HG03439 (cell line): ENCODE measurements around the gene ZFAND6.
A peak's percentile ranks its signal among the peaks of the same experiment; 100 is the strongest.

Experiments
- ATAC-seq: cut with Tn5 transposase; IDR thresholded peaks from one replicate; pipeline ENCODE4 v1.9.1; 2021; ENCODE audit warnings: mild to moderate bottlenecking, moderate library complexity; ENCODE audit not compliant: unreplicated experiment

The ZFAND6 gene

GRCh38 chr15:80163897-80164296, 104.4 kb downstream of the ZFAND6 start:
- no peak for ATAC-seq

DNA sequence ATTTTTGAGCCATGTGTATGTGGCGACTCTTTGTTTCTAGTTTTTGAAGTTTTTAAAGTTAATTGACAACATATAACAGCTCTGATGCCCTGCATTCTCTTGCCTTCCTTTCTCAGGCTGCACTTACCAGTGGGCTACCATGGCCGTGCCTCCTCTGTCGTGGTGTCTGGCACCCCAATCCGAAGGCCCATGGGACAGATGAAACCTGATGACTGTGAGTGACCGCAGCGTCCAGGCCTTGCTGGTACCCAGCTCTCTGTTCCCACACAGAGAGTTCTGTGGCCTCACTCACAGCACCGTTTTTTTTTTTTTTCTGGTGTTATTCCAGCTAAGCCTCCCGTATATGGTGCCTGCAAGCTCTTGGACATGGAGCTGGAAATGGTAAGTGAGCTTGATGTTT, 108.5 kb downstream of the ZFAND6 start:
- no peak for ATAC-seq

GRCh38 chr15:80168421-80168820, 108.9 kb downstream of the ZFAND6 start:
- no peak for ATAC-seq

DNA sequence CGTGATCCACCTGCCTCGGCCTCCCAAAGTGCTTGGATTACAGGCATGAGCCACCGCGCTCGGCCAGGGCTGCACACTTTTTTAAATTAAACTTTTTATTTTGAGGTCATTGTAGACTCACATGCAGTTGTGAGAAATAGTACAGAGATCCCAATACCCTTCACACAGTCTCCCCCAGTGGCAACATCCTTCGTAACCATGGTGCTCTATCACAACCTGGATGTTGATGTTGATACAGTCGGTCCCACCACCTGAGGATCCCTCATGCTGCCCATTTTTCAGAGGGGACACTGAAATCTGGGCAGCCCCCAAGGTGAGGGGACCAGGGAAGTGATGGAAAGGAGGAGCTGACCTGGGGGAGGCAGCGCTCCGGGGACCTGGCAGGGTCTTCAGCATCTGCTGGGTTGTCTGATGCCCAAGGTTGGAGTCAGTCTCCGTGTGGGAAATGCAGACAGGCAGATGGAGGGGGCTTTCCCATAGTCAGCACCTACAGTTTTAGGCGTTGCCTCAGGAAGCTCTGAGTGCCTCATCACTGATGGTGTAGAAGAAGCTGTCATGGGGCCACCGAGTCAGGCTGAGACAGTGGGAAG, 110.4 kb downstream of the ZFAND6 start:
- no peak for ATAC-seq

DNA sequence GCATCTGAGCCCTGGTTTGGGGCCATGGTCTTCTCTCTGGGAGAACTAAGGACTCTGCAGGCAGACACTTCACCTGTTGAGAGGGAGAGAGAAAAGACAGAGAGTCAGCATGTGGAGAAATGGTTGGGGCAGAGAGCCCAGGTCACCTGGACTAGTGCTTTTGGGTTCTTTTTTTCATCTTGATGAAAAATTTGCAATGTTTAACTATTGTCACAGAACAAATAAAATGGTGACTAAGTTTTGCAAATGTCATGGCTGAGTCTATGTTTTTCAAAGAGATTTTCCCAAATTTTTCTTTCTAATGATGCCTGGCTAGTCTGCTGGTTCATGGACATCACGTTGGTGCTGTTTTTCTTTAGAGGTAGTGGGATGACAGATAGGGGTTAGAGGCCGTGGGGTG, 111.1 kb downstream of the ZFAND6 start:
- no peak for ATAC-seq

- ATAC-seq = no peak
Measured at GRCh38 chr15:80171787-80172186, 112.3 kb downstream of the ZFAND6 start.

DNA sequence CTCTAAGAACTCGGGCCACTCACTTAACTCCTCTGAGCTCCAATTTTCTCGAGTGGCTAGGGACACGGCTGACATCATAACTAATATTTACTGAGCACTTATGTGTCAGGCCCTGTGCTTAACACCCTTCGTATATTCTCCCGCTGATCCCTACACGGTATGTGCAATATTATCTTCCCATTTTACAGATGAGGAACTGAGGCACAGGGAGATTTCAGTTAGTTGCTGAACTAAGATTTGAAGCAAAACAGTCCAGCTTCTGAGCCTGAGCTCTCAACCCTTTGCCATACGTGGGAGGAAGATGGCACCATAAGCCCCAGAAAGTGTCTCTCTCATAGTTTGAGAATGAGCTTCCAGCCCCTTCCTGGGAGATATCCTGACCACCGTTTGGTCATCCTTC, 112.9 kb downstream of the ZFAND6 start:
- ATAC-seq = no peak

- peak; percentile 69 for ATAC-seq
Measured at GRCh38 chr15:80173022-80173759, 113.7 kb downstream of the ZFAND6 start.

DNA sequence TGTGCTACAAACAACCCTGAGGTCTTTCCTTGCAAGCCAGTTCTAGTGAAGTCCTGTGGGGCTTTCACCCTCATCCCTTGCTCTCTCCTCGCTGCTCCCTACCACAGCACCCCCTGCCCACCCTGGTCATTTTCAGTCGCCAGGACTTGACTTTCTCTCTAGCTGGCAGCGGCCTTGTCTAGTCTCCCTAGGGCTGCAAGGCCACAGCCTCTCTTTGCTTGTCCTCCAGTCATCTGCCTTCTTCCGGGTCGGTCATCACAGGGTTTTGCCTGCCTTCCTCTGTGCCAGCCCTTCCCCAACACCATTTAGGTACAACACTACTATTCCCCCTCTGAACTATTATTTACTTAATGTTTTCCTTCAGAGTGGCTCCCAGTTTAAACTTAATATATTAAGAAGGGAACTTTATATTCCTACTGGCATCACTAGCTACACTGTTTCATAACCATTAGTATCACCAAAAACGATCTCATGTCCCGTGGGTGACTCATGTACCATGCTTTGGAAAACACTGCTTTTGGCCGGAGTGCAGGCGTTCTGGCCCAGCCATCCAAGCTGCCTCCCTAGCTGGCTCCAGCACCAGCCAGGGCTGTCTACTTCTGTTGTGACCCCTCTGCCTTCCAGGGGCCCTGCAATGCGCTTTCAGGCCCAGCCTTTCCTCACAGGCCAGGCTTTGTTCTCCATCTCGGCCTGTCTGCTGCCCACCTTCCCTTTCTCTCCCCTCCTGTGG, 114.7 kb downstream of the ZFAND6 start:
- no peak for ATAC-seq

DNA sequence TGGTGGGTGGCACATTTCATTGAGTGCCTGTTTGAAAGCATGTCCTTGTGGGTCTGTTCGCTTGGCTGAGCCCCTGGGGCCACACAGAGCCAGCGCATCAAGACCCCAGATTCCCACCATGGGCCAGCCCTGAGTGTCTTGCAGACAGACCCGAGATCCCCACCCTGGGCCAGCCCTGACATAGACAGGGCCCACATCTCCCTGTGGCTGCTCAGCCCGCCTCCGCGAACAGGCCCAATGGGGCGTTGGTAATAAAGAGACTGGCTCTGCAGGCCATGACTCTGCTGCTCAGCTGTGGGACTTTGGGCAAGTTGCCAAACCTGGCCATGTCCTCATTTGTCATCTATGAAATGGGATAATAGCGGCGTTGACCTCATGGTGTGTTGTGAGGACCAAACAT, 116.0 kb downstream of the ZFAND6 start:
- no peak for ATAC-seq

DNA sequence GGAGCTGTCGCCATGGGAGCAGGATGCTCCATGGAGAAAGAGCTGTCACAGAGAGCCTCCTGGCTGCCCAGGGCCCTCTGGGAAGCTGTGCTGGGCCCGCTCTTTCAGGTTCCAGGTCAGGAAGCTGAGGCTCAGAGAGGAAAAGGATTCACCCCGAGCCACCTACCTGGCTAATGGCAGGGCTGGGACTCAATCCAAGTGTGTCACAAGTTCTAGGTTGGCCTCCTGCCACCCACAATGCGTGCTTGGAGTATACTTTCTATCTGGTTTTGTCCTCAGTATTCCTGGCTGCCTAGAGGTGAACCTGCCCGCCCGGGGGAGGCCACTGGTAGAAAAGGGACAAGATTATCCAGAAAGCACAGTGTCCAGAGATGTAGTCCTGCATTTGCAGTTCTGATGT, 117.0 kb downstream of the ZFAND6 start:
- ATAC-seq = no peak

- ATAC-seq = no peak
Measured at GRCh38 chr15:80177156-80177555, 117.7 kb downstream of the ZFAND6 start.

- no peak for ATAC-seq
Measured at GRCh38 chr15:80179025-80179759, 119.7 kb downstream of the ZFAND6 start.

DNA sequence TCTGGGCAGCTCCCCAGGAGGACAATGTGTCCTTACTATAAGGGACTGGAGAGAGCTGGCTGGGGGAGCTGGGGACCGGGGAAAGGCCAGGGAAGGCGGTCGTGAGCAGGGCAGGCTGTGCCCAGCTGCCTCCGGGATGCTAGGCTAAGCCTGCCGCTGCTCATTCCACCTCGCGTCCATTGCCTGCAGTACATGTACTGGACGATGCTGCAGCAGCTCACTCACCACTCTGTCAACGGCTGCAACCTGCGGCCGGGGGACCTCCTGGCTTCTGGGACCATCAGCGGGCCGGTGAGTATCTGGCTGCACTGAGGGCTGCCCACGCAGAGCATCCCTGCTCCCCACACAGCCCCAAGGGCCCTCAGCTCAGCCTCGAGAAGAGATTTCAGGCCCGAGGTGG, 120.5 kb downstream of the ZFAND6 start:
- no peak for ATAC-seq

GRCh38 chr15:80180468-80180867, 121.0 kb downstream of the ZFAND6 start:
- no peak for ATAC-seq

DNA sequence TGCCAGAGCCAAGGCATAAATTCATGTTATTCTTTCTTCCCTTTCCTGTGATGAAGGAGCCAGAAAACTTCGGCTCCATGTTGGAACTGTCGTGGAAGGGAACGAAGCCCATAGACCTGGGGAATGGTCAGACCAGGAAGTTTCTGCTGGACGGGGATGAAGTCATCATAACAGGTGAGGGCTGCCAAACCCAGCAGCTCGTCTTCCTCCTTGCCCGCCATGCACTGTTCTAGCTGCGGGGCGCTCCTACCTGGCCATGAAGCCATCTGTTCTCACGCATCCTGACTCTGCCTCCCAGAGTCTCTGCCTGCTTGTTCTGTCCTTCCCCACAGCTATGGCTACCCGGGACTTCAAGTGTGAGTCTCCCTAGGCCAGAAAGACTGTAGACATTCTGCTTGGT, 121.5 kb downstream of the ZFAND6 start:
- ATAC-seq = no peak

GRCh38 chr15:80182611-80183261, 123.3 kb downstream of the ZFAND6 start:
- ATAC-seq = no peak

DNA sequence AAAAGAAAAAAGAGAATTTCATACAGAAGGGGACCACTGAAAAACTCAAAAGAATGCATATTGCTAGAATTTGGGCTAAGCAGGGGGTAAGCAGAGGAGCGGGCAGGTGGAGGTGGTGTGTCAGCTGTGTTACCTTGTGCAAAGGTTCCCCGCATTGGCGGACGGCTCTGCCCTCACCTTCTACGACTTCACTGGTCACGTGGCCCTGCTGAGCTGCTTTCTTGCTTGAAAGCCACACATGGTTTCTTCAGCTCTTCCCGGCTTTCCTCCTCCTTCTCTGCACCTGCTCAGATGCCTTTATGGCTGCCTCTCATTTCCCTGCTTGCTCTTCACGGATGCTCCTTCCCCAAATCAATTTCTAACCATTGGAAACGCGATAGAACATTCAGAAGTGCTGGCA, 123.8 kb downstream of the ZFAND6 start:
- ATAC-seq = no peak

DNA sequence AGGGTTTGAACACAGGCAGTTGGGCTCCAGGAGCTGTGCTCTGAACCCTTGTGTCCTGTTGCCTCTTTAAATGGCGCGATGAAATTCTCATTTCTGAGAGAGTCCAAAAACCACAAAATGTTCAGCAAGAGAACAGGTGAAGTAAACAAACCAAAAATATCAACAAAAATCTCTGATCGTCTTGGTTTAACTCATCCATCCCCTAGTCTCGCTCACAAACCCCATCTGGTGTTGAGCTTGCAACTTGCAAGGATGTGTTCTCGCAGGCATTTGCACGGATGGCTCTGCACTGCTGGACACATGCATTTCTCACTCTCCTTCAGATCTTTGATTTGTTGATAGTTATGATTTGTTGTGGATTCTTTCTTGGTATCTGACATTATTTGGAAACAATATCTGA, 124.4 kb downstream of the ZFAND6 start:
- ATAC-seq = no peak

DNA sequence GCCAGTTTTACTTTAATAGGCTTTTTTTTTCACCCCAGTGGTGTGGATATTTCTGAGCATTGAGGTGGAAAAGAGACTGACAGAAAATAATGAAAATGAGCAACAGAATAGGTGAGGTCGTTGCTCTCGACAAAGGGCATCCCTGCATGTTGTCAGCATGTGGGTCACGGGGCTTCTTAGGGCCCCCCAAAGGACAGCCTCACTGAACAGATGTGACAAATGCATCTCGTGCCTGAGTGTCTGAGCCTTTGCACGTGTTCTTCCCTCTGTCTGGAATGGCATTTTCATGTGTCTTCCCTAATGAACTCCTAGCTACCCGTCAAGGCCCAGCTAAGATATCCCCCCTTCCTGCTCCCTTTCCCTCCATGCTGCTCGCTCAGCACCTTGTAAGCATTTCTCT, 125.1 kb downstream of the ZFAND6 start:
- ATAC-seq = no peak

DNA sequence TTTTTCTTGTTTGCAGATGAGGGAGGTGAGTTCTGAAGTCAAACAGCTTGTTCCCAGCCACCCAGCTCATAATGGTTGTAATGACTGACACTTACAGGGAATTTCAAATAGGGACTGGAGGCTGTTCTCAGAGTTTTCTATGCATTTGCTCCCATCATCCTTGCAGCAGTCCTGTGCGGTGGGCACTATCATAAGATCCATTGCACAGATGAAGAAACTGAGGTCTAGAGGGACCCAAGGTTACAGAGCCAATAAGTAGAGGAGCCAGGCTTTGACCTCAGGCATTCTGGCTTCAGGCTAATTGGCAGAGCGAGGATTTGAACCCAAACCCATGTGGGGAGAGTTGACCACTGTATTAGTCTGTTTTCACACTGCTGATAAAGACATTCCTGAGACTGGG, 125.7 kb downstream of the ZFAND6 start:
- ATAC-seq = no peak
